DND-41 (cell line): Measurements from ENCODE around the gene NRXN2.

Source experiments
- ATAC-seq: fragments of 200-7000 bp; cut with Tn5 transposase; 3 replicates; pipeline ENCODE4 v1.9.1; 2021; ENCODE audit warnings: low read depth; ENCODE audit not compliant: insufficient read depth
- DNase-seq: peaks from one replicate; pipeline ENCODE4 v3.0.0-alpha.2; 2020
- H2AFZ ChIP-seq: 2 replicates; pipeline ENCODE4 v1.6.0; 2012; ENCODE audit warnings: low read depth, low read length
- H3K27ac ChIP-seq: 2 replicates; pipeline ENCODE4 v1.5.1; 2012; ENCODE audit warnings: low read length, inconsistent platforms
- H3K27me3 ChIP-seq: fragments of 200-600 bp; sonication (generic); 2 replicates; pipeline ENCODE4 v1.6.0; 2012; ENCODE audit warnings: low read length, mild to moderate bottlenecking, inconsistent platforms; ENCODE audit not compliant: insufficient read depth, poor library complexity
- H3K36me3 ChIP-seq: 2 replicates; pipeline ENCODE4 v1.5.1; 2012; ENCODE audit warnings: low read length, inconsistent platforms; ENCODE audit not compliant: insufficient read depth
- H3K4me1 ChIP-seq: 2 replicates; pipeline ENCODE4 v1.5.1; 2012; ENCODE audit warnings: mild to moderate bottlenecking, low read length; ENCODE audit not compliant: insufficient read depth
- H3K4me2 ChIP-seq: 2 replicates; pipeline ENCODE4 v1.6.0; 2012; ENCODE audit warnings: mild to moderate bottlenecking, moderate library complexity, low read length, inconsistent platforms; ENCODE audit not compliant: insufficient read depth
- H3K4me3 ChIP-seq, 2 experiments: fragments of 200-600 bp in 1 of 2; shearing (Covaris generic) in 1 of 2; 2 replicates each; pipeline ENCODE4 v1.5.1; 2012 to 2016; ENCODE audit warnings: inconsistent platforms in 2 of 2, low read length in 2 of 2, mild to moderate bottlenecking in 2 of 2, low read depth in 1 of 2, moderate library complexity in 1 of 2
- H3K79me2 ChIP-seq: 2 replicates; pipeline ENCODE4 v1.6.0; 2012; ENCODE audit warnings: low read length, inconsistent platforms; ENCODE audit not compliant: insufficient read depth
- H3K9ac ChIP-seq: 2 replicates; pipeline ENCODE4 v1.6.0; 2012; ENCODE audit warnings: low read depth, mild to moderate bottlenecking, inconsistent platforms, low read length, moderate library complexity
- H3K9me3 ChIP-seq: 2 replicates; pipeline ENCODE4 v1.5.1; 2012; ENCODE audit warnings: low read length, moderate library complexity, mild to moderate bottlenecking, inconsistent platforms; ENCODE audit not compliant: insufficient read depth, severe bottlenecking
- H4K20me1 ChIP-seq: 2 replicates; pipeline ENCODE4 v1.6.0; 2012; ENCODE audit warnings: low read length; ENCODE audit not compliant: insufficient read depth
- CTCF ChIP-seq: IDR thresholded peaks from 2 replicates; pipeline ENCODE4 v1.5.1; 2012; ENCODE audit warnings: borderline replicate concordance, low read length, moderate library complexity, mild to moderate bottlenecking; ENCODE audit not compliant: poor library complexity, severe bottlenecking; ENCODE audit errors: extremely low read depth
- EZH2 ChIP-seq: IDR thresholded peaks from 3 replicates; pipeline ENCODE4 v1.6.1; 2012; ENCODE audit warnings: borderline replicate concordance, low read depth, mild to moderate bottlenecking, moderate library complexity, low read length, inconsistent platforms; ENCODE audit not compliant: severe bottlenecking

NRXN2 gene

GRCh38 chr11:64572143-64572542 lies 150.9 kb downstream of the NRXN2 start:
- Histone ChIP-seq H4K20me1 (no peaks in the 10 kb centered on the region), H3K27ac (no peak overlapping the region), H3K4me2 (no peak overlapping the region), H3K9ac (no peak overlapping the region), H3K9me3 (no peaks in the 10 kb centered on the region), H2AFZ (no peak overlapping the region), H3K79me2 (no peaks in the 10 kb centered on the region), H3K27me3 (peaks cover 11% of the 10 kb centered on the region), H3K36me3 (no peaks in the 10 kb centered on the region), H3K4me3 (no peak overlapping the region), H3K4me1 (no peaks in the 10 kb centered on the region)
- TF ChIP-seq CTCF (no peak), EZH2 (no peak)
- DNase-seq = no peak
- ATAC-seq = no peak

- no peak for DNase-seq
- Histone ChIP-seq H3K4me1 (no peaks in the 10 kb centered on the region), H4K20me1 (no peaks in the 10 kb centered on the region), H3K4me3 (no peak overlapping the region), H3K9ac (no peak overlapping the region), H3K9me3 (no peaks in the 10 kb centered on the region), H3K4me2 (no peak overlapping the region), H3K27ac (no peak overlapping the region), H3K36me3 (no peaks in the 10 kb centered on the region), H2AFZ (no peak overlapping the region), H3K27me3 (peaks cover 11% of the 10 kb centered on the region), H3K79me2 (no peaks in the 10 kb centered on the region)
- TF ChIP-seq CTCF (no peak), EZH2 (no peak)
- no peak for ATAC-seq
Measured at GRCh38 chr11:64571410-64572091, 151.4 kb downstream of the NRXN2 start.

- ATAC-seq (no peak), DNase-seq (no peak)
- no peak overlapping the region for H2AFZ ChIP-seq
- H3K9ac ChIP-seq = no peak overlapping the region
- no peaks in the 10 kb centered on the region for H3K4me1 ChIP-seq
- no peaks in the 10 kb centered on the region for H3K36me3 ChIP-seq
- TF ChIP-seq EZH2 (no peak), CTCF (no peak)
- no peaks in the 10 kb centered on the region for H3K79me2 ChIP-seq
- H3K27me3 ChIP-seq = peaks cover 11% of the 10 kb centered on the region
- no peak overlapping the region for H3K4me2 ChIP-seq
- no peaks in the 10 kb centered on the region for H4K20me1 ChIP-seq
- no peak overlapping the region for H3K4me3 ChIP-seq
- no peak overlapping the region for H3K27ac ChIP-seq
- H3K9me3 ChIP-seq = no peaks in the 10 kb centered on the region
Measured at GRCh38 chr11:64571050-64571409, 152.0 kb downstream of the NRXN2 start.

- no peak overlapping the region for H3K4me2 ChIP-seq
- no peak for DNase-seq
- H3K9ac ChIP-seq = no peak overlapping the region
- H3K9me3 ChIP-seq = no peaks in the 10 kb centered on the region
- H3K4me1 ChIP-seq = no peaks in the 10 kb centered on the region
- no peak overlapping the region for H2AFZ ChIP-seq
- ATAC-seq = no peak
- H3K36me3 ChIP-seq = no peaks in the 10 kb centered on the region
- H3K27ac ChIP-seq = no peak overlapping the region
- H4K20me1 ChIP-seq = no peaks in the 10 kb centered on the region
- H3K27me3 ChIP-seq = peaks cover 11% of the 10 kb centered on the region
- TF ChIP-seq EZH2 (no peak), CTCF (no peak)
- no peak overlapping the region for H3K4me3 ChIP-seq
- no peaks in the 10 kb centered on the region for H3K79me2 ChIP-seq
Measured at GRCh38 chr11:64570341-64570740, 152.7 kb downstream of the NRXN2 start.
